Activated T-helper 1 cell treated with anti-CD3 and anti-CD28 coated beads, Interleukin-12 subunit alpha, Interleukin-12 subunit beta, Interleukin-2, Interleukin-4 antibody, amounts not matched to agents 30 ng/mL and 10 ng/mL and 1 ng/mL, durations not matched to agents 14 hours and 24 hours and 36 hours (primary cell): Measurements from ENCODE around the gene OCEL1. TPM values are rescaled to one million over a fixed set of nuclear protein-coding genes. Genes with fewer than 3 reads are reported as not detected.

Source experiments
- DNase-seq: peaks from one replicate; pipeline ENCODE4 v3.0.0; 2021; ENCODE audit warnings: low spot score
- H3K27ac Mint-ChIP-seq: one replicate; pipeline ENCODE4 v1.8.0; 2021; ENCODE audit warnings: mild to moderate bottlenecking, mixed read lengths
- H3K27me3 Mint-ChIP-seq: one replicate; pipeline ENCODE4 v1.8.0; 2022; ENCODE audit warnings: mild to moderate bottlenecking, moderate library complexity, mixed read lengths; ENCODE audit not compliant: insufficient read depth
- H3K36me3 Mint-ChIP-seq: one replicate; pipeline ENCODE4 v1.8.0; 2021; ENCODE audit warnings: low read depth, mixed read lengths
- H3K4me1 Mint-ChIP-seq: one replicate; pipeline ENCODE4 v1.8.0; 2021; ENCODE audit warnings: low read depth, mixed read lengths
- H3K4me3 Mint-ChIP-seq: one replicate; pipeline ENCODE4 v1.8.0; 2021; ENCODE audit warnings: mild to moderate bottlenecking, moderate library complexity, mixed read lengths
- H3K9me3 Mint-ChIP-seq: one replicate; pipeline ENCODE4 v1.8.0; 2021; ENCODE audit warnings: mixed read lengths
- intact Hi-C: fragments of 100-400 bp; cut with micrococcal nuclease; formaldehyde crosslinking; loops from one replicate; pipeline ENCODE4 v1.15.1; 2024
- total RNA-seq: library from RNA; stranded (reverse); gene quantifications from 2 replicates; pipeline ENCODE4 v1.2.3, GENCODE V29; 2022

Gene OCEL1
- total RNA-seq, 1 donor from 2014 or later, result 19.6 TPM

DNA sequence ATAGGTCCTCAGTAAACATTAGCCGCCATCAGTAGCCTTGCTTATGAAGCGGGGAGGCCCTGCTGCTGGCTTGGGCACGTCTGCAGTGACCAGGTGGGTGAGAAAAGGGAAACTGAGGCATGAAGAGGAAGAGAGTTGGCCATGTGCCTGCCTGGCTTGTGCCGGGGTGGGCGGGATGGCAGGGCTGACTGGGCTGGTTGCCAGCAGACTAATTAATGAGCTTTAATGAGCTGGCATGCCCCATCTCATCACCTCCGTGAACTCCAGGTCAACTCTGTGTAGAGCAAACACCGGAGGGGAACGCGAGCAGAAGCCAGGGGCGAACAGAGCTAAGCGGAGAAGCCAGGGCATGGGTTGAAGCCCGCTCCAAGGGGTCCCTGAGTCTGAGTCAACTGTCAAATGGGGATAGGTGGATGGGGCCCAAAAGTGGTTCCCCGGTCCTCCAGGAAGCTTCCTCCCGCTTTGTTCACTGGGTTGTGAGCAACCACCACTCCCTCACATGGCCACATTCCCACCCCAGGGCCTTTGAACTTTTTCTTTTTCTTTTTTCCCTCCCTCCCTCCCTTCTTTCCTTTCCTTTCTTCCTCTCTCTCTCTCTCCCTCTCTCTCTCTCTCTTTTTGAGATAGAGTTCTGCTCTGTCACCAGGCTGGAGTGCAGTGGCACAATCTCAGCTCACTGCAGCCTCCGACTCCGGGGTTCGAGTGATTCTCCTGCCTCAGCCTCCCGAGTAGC, 11.0 kb downstream of the OCEL1 start:
- H3K27me3 Mint-ChIP-seq, result no peaks in the 10 kb centered on the region
- no peaks in the 10 kb centered on the region for H3K36me3 Mint-ChIP-seq
- no peak for DNase-seq
- H3K4me3 Mint-ChIP-seq, result peak overlapping the region; percentile 59
- intact Hi-C loops, result no loop called here
- no peaks in the 10 kb centered on the region for H3K9me3 Mint-ChIP-seq
- peaks cover 13% of the 10 kb centered on the region for H3K4me1 Mint-ChIP-seq
- H3K27ac Mint-ChIP-seq, result no peak overlapping the region

GRCh38 chr19:17237747-17238706, 12.0 kb downstream of the OCEL1 start:
- H3K27ac Mint-ChIP-seq, result peak overlapping the region; percentile 14
- no peak for DNase-seq
- intact Hi-C loops, result no loop called here
- no peaks in the 10 kb centered on the region for H3K9me3 Mint-ChIP-seq
- peaks cover 13% of the 10 kb centered on the region for H3K4me1 Mint-ChIP-seq
- peak overlapping the region; percentile 48 for H3K4me3 Mint-ChIP-seq
- no peaks in the 10 kb centered on the region for H3K36me3 Mint-ChIP-seq
- H3K27me3 Mint-ChIP-seq, result no peaks in the 10 kb centered on the region

GRCh38 chr19:17240062-17240752, 14.2 kb downstream of the OCEL1 start:
- Mint-ChIP-seq H3K4me3 (no peak overlapping the region), H3K27me3 (peaks cover 6% of the 10 kb centered on the region), H3K9me3 (no peaks in the 10 kb centered on the region), H3K4me1 (no peaks in the 10 kb centered on the region), H3K36me3 (no peaks in the 10 kb centered on the region), H3K27ac (no peak overlapping the region)
- intact Hi-C loops, result no loop called here
- DNase-seq, result no peak

DNA sequence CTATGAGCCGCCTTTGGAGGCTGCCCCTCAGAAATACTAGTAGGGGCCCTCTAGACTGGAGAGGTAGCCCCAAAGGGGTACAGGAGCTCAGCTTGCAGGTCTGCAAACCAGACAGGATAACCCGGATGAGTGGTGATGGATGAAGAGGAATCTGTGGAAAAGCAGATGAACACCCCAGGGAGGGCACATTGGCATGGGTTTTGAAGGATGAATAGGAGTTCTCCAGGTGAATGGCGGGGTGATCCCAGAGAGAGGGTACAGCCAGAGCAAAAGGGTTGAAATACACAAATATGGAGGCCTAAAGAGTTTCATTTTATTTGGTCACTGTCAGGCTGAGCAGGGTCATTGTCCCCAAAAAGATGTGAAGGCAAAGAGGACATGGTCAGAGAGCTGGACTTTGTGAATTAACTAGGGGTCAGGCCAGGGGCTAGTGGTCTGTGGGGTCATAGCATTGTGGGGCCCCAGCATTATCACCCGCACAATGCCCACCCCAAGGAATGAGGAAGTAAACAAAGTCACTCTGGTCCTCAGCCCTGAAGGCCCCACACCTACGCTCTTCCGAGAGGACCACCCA, 14.9 kb downstream of the OCEL1 start:
- H3K9me3 Mint-ChIP-seq, result no peaks in the 10 kb centered on the region
- H3K4me1 Mint-ChIP-seq, result no peaks in the 10 kb centered on the region
- intact Hi-C loops, result no loop called here
- no peak overlapping the region for H3K27ac Mint-ChIP-seq
- H3K27me3 Mint-ChIP-seq, result peaks cover 6% of the 10 kb centered on the region
- no peak for DNase-seq
- H3K36me3 Mint-ChIP-seq, result no peaks in the 10 kb centered on the region
- no peak overlapping the region for H3K4me3 Mint-ChIP-seq

- Mint-ChIP-seq H3K36me3 (no peaks in the 10 kb centered on the region), H3K4me1 (no peaks in the 10 kb centered on the region), H3K4me3 (peak overlapping the region; percentile 34), H3K27me3 (peaks cover 12% of the 10 kb centered on the region), H3K9me3 (no peaks in the 10 kb centered on the region), H3K27ac (no peak overlapping the region)
- DNase-seq, result no peak
- intact Hi-C loops, result no loop called here
These were observed 16.6 kb downstream of the OCEL1 start for GRCh38 chr19:17242431-17243208.

- Mint-ChIP-seq H3K27ac (no peak overlapping the region), H3K4me3 (peak overlapping the region; percentile 39), H3K4me1 (no peaks in the 10 kb centered on the region), H3K36me3 (no peaks in the 10 kb centered on the region), H3K9me3 (no peaks in the 10 kb centered on the region), H3K27me3 (peaks cover 14% of the 10 kb centered on the region)
- no peak for DNase-seq
- intact Hi-C loops, result no loop called here
These were observed 17.3 kb downstream of the OCEL1 start for GRCh38 chr19:17243211-17243829.

DNA sequence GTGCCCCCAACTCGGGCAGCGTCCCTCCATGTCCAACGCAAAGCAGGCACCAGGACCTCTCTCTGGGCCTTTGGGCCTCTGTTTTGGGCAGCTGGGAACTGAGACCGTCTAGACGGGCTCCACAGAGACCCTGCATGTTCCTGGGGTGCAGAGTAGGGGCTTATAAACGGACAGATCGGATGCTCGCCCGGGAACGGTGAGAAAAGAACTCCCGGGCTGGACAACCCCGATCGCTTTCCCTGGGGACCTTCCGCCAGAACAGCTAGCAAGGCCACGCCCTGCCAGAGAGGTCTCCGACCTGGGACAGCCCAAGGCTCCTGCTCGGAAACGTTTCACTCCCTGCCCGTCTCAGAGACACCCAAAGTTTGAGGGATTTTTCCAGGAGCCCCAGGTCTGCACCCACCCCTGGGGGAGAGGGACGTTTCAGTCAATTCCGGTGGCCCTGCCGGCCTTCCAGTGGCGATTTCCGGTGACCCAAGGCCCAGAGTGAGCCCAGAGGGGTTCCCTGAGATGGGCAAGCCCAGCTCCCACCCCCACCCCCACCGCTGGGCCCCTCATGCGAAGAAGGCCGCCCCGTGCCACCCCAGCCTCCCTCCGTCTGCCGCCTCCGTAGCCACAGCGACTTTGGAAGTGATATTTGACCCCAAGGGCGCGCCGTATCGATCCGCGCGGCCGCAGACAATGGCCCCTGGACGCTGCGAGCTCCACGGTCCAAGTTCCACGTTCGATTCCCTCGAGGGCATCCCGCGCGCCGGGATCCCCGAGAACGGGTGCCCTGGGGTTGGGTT, 18.0 kb downstream of the OCEL1 start:
- H3K4me1 Mint-ChIP-seq, result no peaks in the 10 kb centered on the region
- H3K27me3 Mint-ChIP-seq, result peaks cover 14% of the 10 kb centered on the region
- peak overlapping the region; percentile 12 for H3K27ac Mint-ChIP-seq
- no peak for DNase-seq
- no peaks in the 10 kb centered on the region for H3K36me3 Mint-ChIP-seq
- H3K4me3 Mint-ChIP-seq, result peak overlapping the region; percentile 72
- H3K9me3 Mint-ChIP-seq, result no peaks in the 10 kb centered on the region
- intact Hi-C loops, result no loop called here

DNA sequence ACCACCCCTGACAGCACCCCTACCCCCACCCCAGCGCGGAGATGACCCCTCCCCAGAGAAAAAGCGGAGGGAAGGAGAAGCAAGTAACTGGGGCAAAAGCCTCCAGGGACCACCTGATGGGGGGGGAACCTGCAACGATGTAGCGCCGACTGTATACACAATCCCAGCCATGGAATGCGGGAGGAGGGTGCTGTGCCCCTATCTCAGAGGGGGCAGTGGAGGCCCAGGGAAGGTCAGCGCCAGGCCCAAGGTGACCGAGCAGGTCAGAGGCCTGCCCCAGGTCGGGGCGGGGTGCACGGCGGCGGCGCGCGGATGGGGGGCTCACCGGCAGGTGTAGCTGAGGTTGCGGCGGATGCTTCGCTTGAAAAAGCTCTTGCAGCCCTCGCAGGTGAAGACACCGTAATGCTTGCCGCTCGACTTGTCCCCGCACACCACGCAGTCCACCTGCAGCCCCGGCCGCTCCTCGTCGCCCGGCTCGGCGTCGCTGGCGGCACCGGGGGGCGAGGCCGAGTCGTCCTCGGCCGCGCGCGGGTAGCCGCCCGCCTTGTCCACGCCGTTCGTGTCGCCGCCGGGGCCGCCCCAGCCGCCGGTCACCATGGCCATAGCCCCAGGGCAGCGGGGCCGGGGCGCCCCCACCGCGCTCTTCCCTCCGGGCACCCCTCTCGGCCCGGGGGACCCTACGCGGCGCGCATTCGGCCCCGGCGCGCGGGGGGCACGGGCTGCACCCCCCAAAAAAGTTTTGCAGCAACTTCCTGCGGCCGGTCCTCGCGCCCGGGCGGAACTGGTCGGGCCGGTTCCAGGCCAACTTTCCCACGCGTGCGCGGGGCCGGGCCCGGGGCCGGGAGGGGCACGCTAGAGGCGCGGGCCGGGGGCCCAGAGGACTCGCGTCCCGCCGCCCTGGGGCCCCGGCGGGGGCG, 18.9 kb downstream of the OCEL1 start:
- intact Hi-C loops, result loop anchor here (1.0 to 5.0 kb wide), 2 partner anchors 19 to 47 kb away; partner anchors contain the start of gene OCEL1
- H3K27ac Mint-ChIP-seq, result peak overlapping the region; percentile 12
- H3K27me3 Mint-ChIP-seq, result peaks cover 14% of the 10 kb centered on the region
- no peaks in the 10 kb centered on the region for H3K4me1 Mint-ChIP-seq
- peak overlapping the region; percentile 72 for H3K4me3 Mint-ChIP-seq
- no peaks in the 10 kb centered on the region for H3K36me3 Mint-ChIP-seq
- H3K9me3 Mint-ChIP-seq, result no peaks in the 10 kb centered on the region
- DNase-seq, result no peak

GRCh38 chr19:17245535-17245984, 19.5 kb downstream of the OCEL1 start, which contains the start of gene NR2F6:
NR2F6 (minus strand) TSS chr19:17245919; CDS start chr19:17245220, 699 bp downstream.
- Mint-ChIP-seq H3K27me3 (peaks cover 14% of the 10 kb centered on the region), H3K36me3 (no peaks in the 10 kb centered on the region), H3K4me1 (no peaks in the 10 kb centered on the region), H3K9me3 (no peaks in the 10 kb centered on the region), H3K27ac (peak within 1 kb of the TSS; percentile 77), H3K4me3 (peak within 1 kb of the TSS; percentile 87)
- no peak for DNase-seq
- intact Hi-C loops, result loop anchor here (1.0 to 5.0 kb wide), 2 partner anchors 19 to 47 kb away; partner anchors contain the start of gene OCEL1

- DNase-seq, result no peak
- Mint-ChIP-seq H3K4me1 (no peaks in the 10 kb centered on the region), H3K9me3 (no peaks in the 10 kb centered on the region), H3K27ac (peak overlapping the region; percentile 44), H3K4me3 (peak overlapping the region; percentile 74), H3K36me3 (no peaks in the 10 kb centered on the region), H3K27me3 (peaks cover 14% of the 10 kb centered on the region)
- intact Hi-C loops, result loop anchor here (1.0 to 5.0 kb wide), 3 partner anchors 12 to 45 kb away; partner anchors contain the start of gene BABAM1
These were observed 20.8 kb downstream of the OCEL1 start for GRCh38 chr19:17246681-17247425.
